Measurements from ENCODE around the gene KIAA0319L. TPM values are rescaled to one million over a fixed set of nuclear protein-coding genes. Genes with fewer than 3 reads are reported as not detected.

Gene KIAA0319L
- total RNA-seq, 1 experiment from 2014 or later = 16.1 TPM

- no peak for DNase-seq (ENCODE audit: low spot score)
These were observed 6.0 kb upstream of the KIAA0319L start for GRCh38 chr1:35563166-35563565.

GRCh38 chr1:35561972-35562680 lies 4.9 kb upstream of the KIAA0319L start:
- DNase-seq (ENCODE audit: low spot score) = no peak

GRCh38 chr1:35561297-35561971 lies 4.2 kb upstream of the KIAA0319L start:
- no peak for DNase-seq (ENCODE audit: low spot score)

GRCh38 chr1:35560256-35561225 lies 3.3 kb upstream of the KIAA0319L start:
- DNase-seq (ENCODE audit: low spot score) = no peak

GRCh38 chr1:35559317-35559944 lies 2.2 kb upstream of the KIAA0319L start:
- no peak for DNase-seq (ENCODE audit: low spot score)

- DNase-seq (ENCODE audit: low spot score) = no peak
These were observed 1.4 kb upstream of the KIAA0319L start for GRCh38 chr1:35558374-35559316.

GRCh38 chr1:35557611-35558373 lies 589 bp upstream of the KIAA0319L start, which contains the start of gene NCDN:
Gene NCDN, plus strand, starts transcription at chr1:35557799. Its CDS starts 392 bp downstream, at chr1:35558191.
- peak; percentile 93 for DNase-seq (ENCODE audit: low spot score)

- DNase-seq (ENCODE audit: low spot score) = no peak
These were observed 602 bp downstream of the KIAA0319L start for GRCh38 chr1:35556484-35557117.

- no peak for DNase-seq (ENCODE audit: low spot score)
These were observed 1.4 kb downstream of the KIAA0319L start for GRCh38 chr1:35555601-35556477.

GRCh38 chr1:35555212-35555584 lies 2.0 kb downstream of the KIAA0319L start:
- no peak for DNase-seq (ENCODE audit: low spot score)

GRCh38 chr1:35554266-35555211 lies 2.7 kb downstream of the KIAA0319L start:
- DNase-seq (ENCODE audit: low spot score) = no peak

GRCh38 chr1:35553851-35554250 lies 3.4 kb downstream of the KIAA0319L start:
- DNase-seq (ENCODE audit: low spot score) = no peak

GRCh38 chr1:35546614-35547013 lies 10.6 kb downstream of the KIAA0319L start:
- no peak for DNase-seq (ENCODE audit: low spot score)

GRCh38 chr1:35544976-35545375 lies 12.2 kb downstream of the KIAA0319L start:
- DNase-seq (ENCODE audit: low spot score) = peak; percentile 40

GRCh38 chr1:35539824-35540261 lies 17.4 kb downstream of the KIAA0319L start:
- DNase-seq (ENCODE audit: low spot score) = no peak

GRCh38 chr1:35539073-35539823 lies 18.0 kb downstream of the KIAA0319L start:
- no peak for DNase-seq (ENCODE audit: low spot score)
